HG02759 (cell line): ENCODE measurements around the gene EYA2.
"Not testable (repeated sequence)": the region's sequence is repeated elsewhere in the genome, so short reads cannot be mapped to it uniquely, and the experiment has no call there.

Source experiments
- ATAC-seq: cut with Tn5 transposase; IDR thresholded peaks from one replicate; pipeline ENCODE4 v1.9.1; 2021; ENCODE audit warnings: mild to moderate bottlenecking, moderate library complexity; ENCODE audit not compliant: unreplicated experiment

EYA2 gene

GRCh38 chr20:46951840-46952497 is 57.3 kb downstream of the EYA2 start:
- ATAC-seq: no peak

GRCh38 chr20:46953596-46953995 is 59.0 kb downstream of the EYA2 start:
- no peak for ATAC-seq

- no peak for ATAC-seq
Observed at GRCh38 chr20:46954490-46955038, 59.9 kb downstream of the EYA2 start.

GRCh38 chr20:46955601-46956556 is 61.2 kb downstream of the EYA2 start:
- ATAC-seq: no peak

GRCh38 chr20:46959081-46959692 is 64.5 kb downstream of the EYA2 start:
- ATAC-seq: no peak

GRCh38 chr20:46959821-46960220 is 65.2 kb downstream of the EYA2 start:
- ATAC-seq: no peak

- no peak for ATAC-seq
Observed at GRCh38 chr20:46960536-46960935, 65.9 kb downstream of the EYA2 start.

- ATAC-seq: not testable (repeated sequence)
Observed at GRCh38 chr20:46961968-46962367, 67.3 kb downstream of the EYA2 start.

GRCh38 chr20:46962452-46963195 is 68.0 kb downstream of the EYA2 start:
- no peak for ATAC-seq

- no peak for ATAC-seq
Observed at GRCh38 chr20:46963196-46963529, 68.5 kb downstream of the EYA2 start.

- no peak for ATAC-seq
Observed at GRCh38 chr20:46963758-46964617, 69.3 kb downstream of the EYA2 start.

- ATAC-seq: no peak
Observed at GRCh38 chr20:46964618-46965455, 70.2 kb downstream of the EYA2 start.

- no peak for ATAC-seq
Observed at GRCh38 chr20:46965477-46965876, 70.8 kb downstream of the EYA2 start.

- no peak for ATAC-seq
Observed at GRCh38 chr20:46967646-46968045, 73.0 kb downstream of the EYA2 start.

GRCh38 chr20:46970937-46971630 is 76.4 kb downstream of the EYA2 start:
- ATAC-seq: no peak

- no peak for ATAC-seq
Observed at GRCh38 chr20:46973766-46974165, 79.1 kb downstream of the EYA2 start.

GRCh38 chr20:46974669-46975434 is 80.2 kb downstream of the EYA2 start:
- no peak for ATAC-seq

- no peak for ATAC-seq
Observed at GRCh38 chr20:46975976-46976375, 81.3 kb downstream of the EYA2 start.
